Measurements from ENCODE around the gene PHACTR2. TPM values are rescaled to one million over a fixed set of nuclear protein-coding genes. Genes with fewer than 3 reads are reported as not detected.

Gene PHACTR2
- total RNA-seq, 1 donor from 2014 or later, result 44.7 TPM

- Histone ChIP-seq H3K36me3 (ENCODE audit: insufficient read depth, low read length) (no peaks in the 10 kb centered on the region), H2AFZ (ENCODE audit: low read depth, low read length) (no peak overlapping the region), H3K27me3 (ENCODE audit: insufficient read depth, low read length) (no peaks in the 10 kb centered on the region), H4K20me1 (ENCODE audit: insufficient read depth, low read length) (peaks cover 12% of the 10 kb centered on the region), H3K9me3 (ENCODE audit: insufficient read depth, low read depth, low read length) (no peaks in the 10 kb centered on the region), H3K4me2 (ENCODE audit: low read length) (no peak overlapping the region), H3K4me1 (ENCODE audit: insufficient read depth, low read length) (peaks cover 36% of the 10 kb centered on the region), H3K79me2 (ENCODE audit: insufficient read depth, low read length) (peaks cover 9% of the 10 kb centered on the region), H3K4me3 (ENCODE audit: insufficient read depth, low read depth, low read length) (no peak overlapping the region), H3K9ac (ENCODE audit: low read length) (no peak overlapping the region), H3K27ac (ENCODE audit: low read depth, low read length) (no peak overlapping the region)
- peaks cover 32% of the 10 kb centered on the region for H3K4me1 Mint-ChIP-seq (ENCODE audit: low read depth, unreplicated experiment)
- no peak for TF ChIP-seq EZH2 (IDR thresholded peaks at IDR 0.05; ENCODE audit: insufficient read depth, low read length)
- TF ChIP-seq CTCF (IDR thresholded peaks at IDR 0.05; ENCODE audit: insufficient read depth, low read depth, low read length), result no peak
- H3K27me3 Mint-ChIP-seq (ENCODE audit: low read depth, unreplicated experiment), result no peaks in the 10 kb centered on the region
- DNase-seq (ENCODE audit: low read depth), result no peak
- peaks cover 2% of the 10 kb centered on the region for H3K9me3 Mint-ChIP-seq (ENCODE audit: unreplicated experiment)
- no peak overlapping the region for H3K27ac Mint-ChIP-seq (ENCODE audit: unreplicated experiment)
- H3K4me3 Mint-ChIP-seq (ENCODE audit: unreplicated experiment), result no peak overlapping the region
- FAIRE-seq, result no peak
- peaks cover 3% of the 10 kb centered on the region for H3K36me3 Mint-ChIP-seq (ENCODE audit: low read depth, unreplicated experiment)
Observed at GRCh38 chr6:143742070-143742954, 64.5 kb downstream of the PHACTR2 start.

DNA sequence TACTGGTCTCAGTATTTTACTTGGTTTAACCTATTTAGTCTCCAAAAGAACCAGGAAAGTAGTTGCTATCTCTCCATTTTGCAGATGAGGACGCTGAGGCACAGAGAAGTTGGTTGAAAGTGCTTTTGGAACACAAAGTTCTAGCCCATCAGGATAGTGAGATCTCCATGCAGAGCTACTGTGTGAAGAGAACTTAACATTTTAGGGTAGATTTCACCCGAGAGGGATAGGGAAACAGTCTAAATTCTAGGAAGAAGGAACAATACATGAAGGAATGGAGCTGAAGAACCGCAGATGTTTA is 65.1 kb downstream of the PHACTR2 start:
- H3K9me3 ChIP-seq (ENCODE audit: insufficient read depth, low read depth, low read length), result no peaks in the 10 kb centered on the region
- H3K4me3 ChIP-seq (ENCODE audit: insufficient read depth, low read depth, low read length), result no peak overlapping the region
- no peaks in the 10 kb centered on the region for H3K36me3 ChIP-seq (ENCODE audit: insufficient read depth, low read length)
- no peak for DNase-seq (ENCODE audit: low read depth)
- H3K27ac Mint-ChIP-seq (ENCODE audit: unreplicated experiment), result peak overlapping the region; percentile 50
- H3K4me3 Mint-ChIP-seq (ENCODE audit: unreplicated experiment), result no peak overlapping the region
- H3K27me3 Mint-ChIP-seq (ENCODE audit: low read depth, unreplicated experiment), result no peaks in the 10 kb centered on the region
- peaks cover 36% of the 10 kb centered on the region for H3K4me1 Mint-ChIP-seq (ENCODE audit: low read depth, unreplicated experiment)
- TF ChIP-seq EZH2 (IDR thresholded peaks at IDR 0.05; ENCODE audit: insufficient read depth, low read length) (no peak), CTCF (IDR thresholded peaks at IDR 0.05; ENCODE audit: insufficient read depth, low read depth, low read length) (no peak)
- no peak overlapping the region for H2AFZ ChIP-seq (ENCODE audit: low read depth, low read length)
- H3K4me1 ChIP-seq (ENCODE audit: insufficient read depth, low read length), result peaks cover 36% of the 10 kb centered on the region
- H3K27me3 ChIP-seq (ENCODE audit: insufficient read depth, low read length), result no peaks in the 10 kb centered on the region
- H3K9ac ChIP-seq (ENCODE audit: low read length), result no peak overlapping the region
- peaks cover 2% of the 10 kb centered on the region for H3K9me3 Mint-ChIP-seq (ENCODE audit: unreplicated experiment)
- peaks cover 12% of the 10 kb centered on the region for H4K20me1 ChIP-seq (ENCODE audit: insufficient read depth, low read length)
- peaks cover 3% of the 10 kb centered on the region for H3K36me3 Mint-ChIP-seq (ENCODE audit: low read depth, unreplicated experiment)
- no peak for FAIRE-seq
- peaks cover 13% of the 10 kb centered on the region for H3K79me2 ChIP-seq (ENCODE audit: insufficient read depth, low read length)
- peak overlapping the region; percentile 31 for H3K4me2 ChIP-seq (ENCODE audit: low read length)
- H3K27ac ChIP-seq (ENCODE audit: low read depth, low read length), result no peak overlapping the region

Data from astrocyte (in vitro differentiated cells and primary cell).